H1 (cell line): ENCODE results near the gene ZNF513. TPM values are rescaled to one million over a fixed set of nuclear protein-coding genes. Genes with fewer than 3 reads are reported as not detected.

Experiments used
- CTCF ChIA-PET: fragments of 300-600 bp; sonication (Branson Sonifier 250); formaldehyde crosslinking; loops from one replicate; lab custom pipeline; 2021; ENCODE audit not compliant: partially characterized antibody; lab: Charles Lee
- POLR2A ChIA-PET: fragments of 300-600 bp; sonication (Branson Sonifier 250); formaldehyde crosslinking; loops from one replicate; lab custom pipeline; 2021; ENCODE audit warnings: inconsistent platforms; ENCODE audit not compliant: partially characterized antibody; lab: Charles Lee
- DNase-seq, 2 experiments: peaks; one replicate each; pipeline versions ENCODE4 v3.0.0 to v3.0.0-alpha.2; 2010 to 2022; ENCODE audit warnings: low spot score in 2 of 2, low read depth in 1 of 2, mixed read lengths in 1 of 2
- FAIRE-seq: peaks from 2 replicates; lab custom pipeline; 2011; peaks lifted over from hg19 to GRCh38; lab: Jason Lieb, UNC
- H2AFZ ChIP-seq: 2 replicates; pipeline ENCODE4 v1.8.1; 2012; ENCODE audit warnings: low read length, inconsistent platforms
- H2AK5ac ChIP-seq: 2 replicates; pipeline ENCODE4 v1.6.1; 2013; ENCODE audit warnings: low read depth, low read length
- H2BK120ac ChIP-seq: replicated peaks from 2 replicates; pipeline ENCODE3; 2013; ENCODE audit warnings: low read depth, low read length, inconsistent platforms
- H2BK12ac ChIP-seq: 2 replicates; pipeline ENCODE4 v1.6.1; 2013; ENCODE audit warnings: low read depth, low read length
- H2BK15ac ChIP-seq: 2 replicates; pipeline ENCODE4 v1.6.1; 2013; ENCODE audit warnings: low read length
- H2BK20ac ChIP-seq: 2 replicates; pipeline ENCODE4 v1.6.1; 2013; ENCODE audit warnings: low read length
- H2BK5ac ChIP-seq: 2 replicates; pipeline ENCODE4 v1.6.1; 2013; ENCODE audit warnings: low read depth, low read length
- H3K14ac ChIP-seq: 2 replicates; pipeline ENCODE4 v1.6.1; 2013; ENCODE audit warnings: inconsistent platforms; ENCODE audit not compliant: insufficient read length
- H3K18ac ChIP-seq: 2 replicates; pipeline ENCODE4 v1.6.1; 2013; ENCODE audit warnings: low read length; ENCODE audit errors: extremely low read depth
- H3K23ac ChIP-seq: 2 replicates; pipeline ENCODE4 v1.6.1; 2013; ENCODE audit warnings: inconsistent platforms; ENCODE audit not compliant: insufficient read length
- H3K23me2 ChIP-seq: 2 replicates; pipeline ENCODE4 v1.6.1; 2013; ENCODE audit warnings: low read depth, low read length
- H3K27ac ChIP-seq: 2 replicates; pipeline ENCODE4 v1.6.1; 2011; ENCODE audit warnings: low read depth, low read length, inconsistent platforms
- H3K27me3 ChIP-seq, 4 experiments: replicated peaks in 1 of 4; 1 replicate in 1 of 4; 2 replicates in 3 of 4; pipeline versions ENCODE4 v1.6.1 to v1.8.1; 2011 to 2013; ENCODE audit warnings: low read length in 3 of 4, mild to moderate bottlenecking in 3 of 4, inconsistent platforms in 2 of 4, mixed read lengths in 2 of 4, moderate library complexity in 1 of 4; ENCODE audit not compliant: control insufficient read depth in 3 of 4, insufficient read depth in 3 of 4; ENCODE audit errors: extremely low read depth in 1 of 4
- H3K36me3 ChIP-seq, 4 experiments: 2 replicates each; pipeline versions ENCODE4 v1.6.1 to v1.8.1; 2011 to 2013; ENCODE audit warnings: mild to moderate bottlenecking in 4 of 4, low read length in 3 of 4, moderate library complexity in 2 of 4, control low read depth in 1 of 4, inconsistent platforms in 1 of 4; ENCODE audit not compliant: insufficient read depth in 4 of 4, control insufficient read depth in 2 of 4
- H3K4ac ChIP-seq: replicated peaks from 2 replicates; pipeline ENCODE3; 2013; ENCODE audit warnings: low read length, low read depth, mixed read lengths, inconsistent platforms; ENCODE audit not compliant: insufficient read length
- H3K4me1 ChIP-seq, 4 experiments: replicated peaks in 1 of 4; 1 replicate in 1 of 4; 2 replicates in 3 of 4; pipeline versions ENCODE4 v1.6.1 to v1.8.1; 2011 to 2013; ENCODE audit warnings: low read length in 3 of 4, inconsistent platforms in 2 of 4, mixed read lengths in 1 of 4; ENCODE audit not compliant: insufficient read depth in 4 of 4, control insufficient read depth in 3 of 4
- H3K4me2 ChIP-seq, 2 experiments: 2 replicates each; pipeline versions ENCODE4 v1.6.1 to v1.8.1; 2011 to 2013; ENCODE audit warnings: low read depth in 2 of 2, low read length in 2 of 2, control low read depth in 1 of 2, inconsistent platforms in 1 of 2, mild to moderate bottlenecking in 1 of 2; ENCODE audit not compliant: insufficient read depth in 1 of 2
- H3K4me3 ChIP-seq, 4 experiments: fragments of 200-600, 300-600 bp in 1 of 4; sonication (generic), shearing (Covaris generic), sonication (Bioruptor Twin) in 1 of 4; 2 replicates each; pipeline versions ENCODE4 v1.5.1 to v1.8.1; 2011 to 2016; ENCODE audit warnings: low read length in 4 of 4, low read depth in 3 of 4, control low read depth in 2 of 4, inconsistent platforms in 2 of 4, mild to moderate bottlenecking in 2 of 4, mixed read lengths in 1 of 4, moderate library complexity in 1 of 4; ENCODE audit not compliant: insufficient read depth in 2 of 4; ENCODE audit errors: extremely low read depth in 1 of 4
- H3K56ac ChIP-seq: replicated peaks from 2 replicates; pipeline ENCODE3; 2013; ENCODE audit warnings: low read depth, mild to moderate bottlenecking, mixed read lengths, low read length, inconsistent platforms; ENCODE audit not compliant: insufficient read length
- H3K79me1 ChIP-seq: 2 replicates; pipeline ENCODE4 v1.6.1; 2013; ENCODE audit warnings: low read depth, low read length, control low read depth
- H3K79me2 ChIP-seq, 2 experiments: 2 replicates each; pipeline versions ENCODE4 v1.6.1 to v1.8.1; 2012 to 2013; ENCODE audit warnings: low read length in 2 of 2, mild to moderate bottlenecking in 2 of 2, inconsistent platforms in 1 of 2; ENCODE audit not compliant: insufficient read depth in 2 of 2, control insufficient read depth in 1 of 2
- H3K9ac ChIP-seq, 4 experiments: replicated peaks in 1 of 4; 1 replicate in 1 of 4; 2 replicates in 3 of 4; pipeline versions ENCODE4 v1.6.1 to v1.8.1; 2011 to 2013; ENCODE audit warnings: low read depth in 3 of 4, low read length in 3 of 4, control low read depth in 2 of 4, mild to moderate bottlenecking in 2 of 4, moderate library complexity in 2 of 4, inconsistent platforms in 1 of 4; ENCODE audit errors: extremely low read depth in 1 of 4
- H3K9me3 ChIP-seq, 2 experiments: 2 replicates each; pipeline versions ENCODE4 v1.6.1 to v1.8.1; 2012 to 2013; ENCODE audit warnings: mild to moderate bottlenecking in 2 of 2, moderate library complexity in 2 of 2, control low read depth in 1 of 2, inconsistent platforms in 1 of 2, low read depth in 1 of 2, low read length in 1 of 2, mixed read lengths in 1 of 2; ENCODE audit not compliant: insufficient read depth in 2 of 2
- H4K20me1 ChIP-seq, 2 experiments: replicated peaks in 1 of 2; 2 replicates each; pipeline versions ENCODE3 to v1.8.1; 2011 to 2013; ENCODE audit warnings: inconsistent platforms in 2 of 2, low read length in 2 of 2, mild to moderate bottlenecking in 1 of 2; ENCODE audit not compliant: insufficient read depth in 2 of 2, control insufficient read depth in 1 of 2
- H4K5ac ChIP-seq: 2 replicates; pipeline ENCODE4 v1.6.1; 2013; ENCODE audit warnings: low read length, low read depth, mixed read lengths, inconsistent platforms; ENCODE audit not compliant: insufficient read length
- H4K8ac ChIP-seq: 2 replicates; pipeline ENCODE4 v1.8.0; 2013; ENCODE audit warnings: mild to moderate bottlenecking, moderate library complexity, low read length, inconsistent platforms; ENCODE audit not compliant: insufficient read depth; ENCODE audit errors: extremely low read depth
- H4K91ac ChIP-seq: replicated peaks from 2 replicates; pipeline ENCODE3; 2013; ENCODE audit warnings: low read length, mixed read lengths, inconsistent platforms; ENCODE audit not compliant: insufficient read length
- CBX8 ChIP-seq: fragments of 300-800, 300-1000 bp; sonication (generic); IDR thresholded peaks from 2 replicates; pipeline ENCODE4 v1.7.1; 2016; ENCODE audit warnings: low read depth, low read length, borderline replicate concordance
- CHD2 ChIP-seq: IDR thresholded peaks from 2 replicates; pipeline ENCODE4 v1.6.1; 2012; ENCODE audit warnings: low read length, improper control_type of control experiment
- CREB1 ChIP-seq: IDR thresholded peaks from 2 replicates; pipeline ENCODE4 v1.6.1; 2012; ENCODE audit warnings: inconsistent platforms
- HDAC6 ChIP-seq: IDR thresholded peaks from one replicate; pipeline ENCODE4 v1.7.1; 2012; ENCODE audit warnings: low read depth, mild to moderate bottlenecking, inconsistent platforms, low read length, moderate library complexity
- RXRA ChIP-seq: IDR thresholded peaks from 2 replicates; pipeline ENCODE4 v1.6.1; 2011; ENCODE audit warnings: low read depth, mild to moderate bottlenecking, low read length, moderate library complexity; ENCODE audit not compliant: insufficient read depth
- SIN3A ChIP-seq, 2 experiments: IDR thresholded peaks in 1 of 2; conservative IDR thresholded peaks in 1 of 2; 2 replicates each; pipeline ENCODE4 v1.6.1; 2011 to 2012; ENCODE audit warnings: low read length in 2 of 2, improper control_type of control experiment in 1 of 2, low read depth in 1 of 2, mild to moderate bottlenecking in 1 of 2
- SRF ChIP-seq: IDR thresholded peaks from 2 replicates; pipeline ENCODE4 v1.6.1; 2011; ENCODE audit warnings: mild to moderate bottlenecking, low read depth, low read length, moderate library complexity
- TAF7 ChIP-seq: optimal IDR thresholded peaks from 2 replicates; pipeline ENCODE3; 2011; ENCODE audit warnings: low read depth, mild to moderate bottlenecking, inconsistent platforms, low read length, moderate library complexity, borderline replicate concordance
- YY1 ChIP-seq: IDR thresholded peaks from 2 replicates; pipeline ENCODE4 v1.6.1; 2011; ENCODE audit warnings: low read depth, mild to moderate bottlenecking, low read length
- WGBS, 2 experiments: shearing (Covaris generic) in 1 of 2; methylation state at CpG; one replicate each; pipeline versions ENCODE4 v1.1.6 to v1.1.7; 2013 to 2015; ENCODE audit warnings: low lambda C conversion rate in 2 of 2, mixed read lengths in 2 of 2, inconsistent platforms in 1 of 2, low coverage in 1 of 2, missing lambda C conversion rate in 1 of 2; ENCODE audit not compliant: insufficient replicate concordance in 2 of 2, insufficient coverage in 1 of 2, insufficient read length in 1 of 2; ENCODE audit errors: extremely low coverage in 1 of 2, missing lambda C conversion rate in 1 of 2; 5-methylcytosine and 5-hydroxymethylcytosine counted together
- polyA plus RNA-seq, 7 experiments: library from polyadenylated mRNA; depleted of rRNA in 3 of 7; stranded (reverse) in 5 of 7; unstranded in 2 of 7; fragments of >200 nt in 5 of 7; fragments of 200-250 nt in 2 of 7; gene quantifications; 1 replicate in 5 of 7; 2 replicates in 1 of 7; 4 replicates in 1 of 7; pipeline versions ENCODE4 v1.2.1 to v1.2.3, GENCODE V29; 2011 to 2013; ENCODE audit warnings: missing spikeins in 2 of 7, mixed read lengths in 2 of 7
- total RNA-seq: library from RNA; stranded (reverse); fragmentation: NEBNext Ultra II Directional; extraction: Animal tissue kit (Norgen Biotek cat#: 25700); gene quantifications from 2 replicates; pipeline ENCODE4 v1.2.1, GENCODE V29; 2021
- TF ChIP-seq, protein P1 (sequence below): IDR thresholded peaks from 2 replicates; pipeline ENCODE4 v1.6.1; 2011; ENCODE audit warnings: low read length, improper control_type of control experiment
- TF ChIP-seq, protein P2 (sequence below), 3 experiments: IDR thresholded peaks; 1 replicate in 2 of 3; 2 replicates in 1 of 3; pipeline versions ENCODE4 v1.5.1 to v1.6.1; 2011; ENCODE audit warnings: low read length in 3 of 3, mild to moderate bottlenecking in 3 of 3, inconsistent platforms in 2 of 3, low read depth in 1 of 3, moderate library complexity in 1 of 3; ENCODE audit not compliant: insufficient read depth in 1 of 3; ENCODE audit errors: control extremely low read depth in 1 of 3

ZNF513 gene
- total and polyA plus RNA-seq, 2 of the 8 experiments (the other 6 are each of a cell fraction or from before 2014, with no cell fraction given): 17.3 to 29.5 TPM

DNA sequence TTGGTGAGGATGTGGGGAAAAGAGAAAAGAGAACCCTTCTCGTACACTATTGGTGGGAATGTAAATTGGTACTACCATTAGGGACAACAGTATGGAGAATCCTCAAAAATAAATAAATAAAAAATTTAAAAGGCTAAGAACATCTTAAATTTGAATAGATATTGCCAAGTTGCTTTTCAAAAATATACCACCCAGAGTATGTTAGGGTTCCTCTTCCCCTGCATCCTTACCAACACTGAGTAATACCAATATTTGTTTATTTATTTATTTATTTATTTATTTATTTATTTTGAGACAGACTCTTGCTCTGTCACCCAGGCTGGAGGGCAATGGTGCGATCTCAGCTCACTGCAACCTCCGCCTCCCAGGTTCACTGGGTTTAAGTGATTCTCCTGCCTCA is 42.4 kb upstream of the ZNF513 start:
- no peak overlapping the region for H3K4me2 ChIP-seq
- no peak for DNase-seq
- no peak overlapping the region for H3K4ac ChIP-seq
- no peak overlapping the region for H3K18ac ChIP-seq
- no peak overlapping the region for H2BK12ac ChIP-seq
- ChIA-PET POLR2A (no interaction called here), CTCF (no interaction called here)
- H4K5ac ChIP-seq: no peak overlapping the region
- H2AFZ ChIP-seq: no peak overlapping the region
- no peak for FAIRE-seq
- no peak overlapping the region for H3K14ac ChIP-seq
- no peak overlapping the region for H3K4me3 ChIP-seq
- H2BK15ac ChIP-seq: no peak overlapping the region
- no peak overlapping the region for H2BK120ac ChIP-seq
- H3K23me2 ChIP-seq: peaks cover 2% of the 10 kb centered on the region; the same call in 1 of the 2 replicates
- no peaks in the 10 kb centered on the region for H3K36me3 ChIP-seq
- H4K91ac ChIP-seq: no peak overlapping the region
- no peak overlapping the region for H3K27ac ChIP-seq
- no peak overlapping the region for H3K56ac ChIP-seq
- H4K8ac ChIP-seq: no peak overlapping the region
- no peaks in the 10 kb centered on the region for H3K27me3 ChIP-seq
- no peak overlapping the region for H2BK20ac ChIP-seq
- no peaks in the 10 kb centered on the region for H3K4me1 ChIP-seq
- no peaks in the 10 kb centered on the region for H3K9me3 ChIP-seq
- no peaks in the 10 kb centered on the region for H3K79me1 ChIP-seq
- H3K9ac ChIP-seq: no peak overlapping the region
- H2AK5ac ChIP-seq: no peak overlapping the region
- H3K79me2 ChIP-seq: no peaks in the 10 kb centered on the region
- 90% methylated on average over 3 of the region's 3 CpGs; no CpG with 5 or more reads in 1 of the 2 experiments for WGBS, 2 experiments
- H2BK5ac ChIP-seq: no peak overlapping the region
- H4K20me1 ChIP-seq: no peaks in the 10 kb centered on the region
- H3K23ac ChIP-seq: no peak overlapping the region
- TF ChIP-seq RXRA (no peak), SRF (no peak), CBX8 (no peak), SIN3A (conservative IDR thresholded peaks at IDR 0.05 in 1 of 2, IDR thresholded peaks at IDR 0.05 in 1 of 2; ENCODE audit: low read depth in 1 of 2, low read length in 2 of 2) (no peak), HDAC6 (no peak), CHD2 (no peak), YY1 (no peak), TAF7 (no peak), CREB1 (no peak)
- TF ChIP-seq, protein P1, sequence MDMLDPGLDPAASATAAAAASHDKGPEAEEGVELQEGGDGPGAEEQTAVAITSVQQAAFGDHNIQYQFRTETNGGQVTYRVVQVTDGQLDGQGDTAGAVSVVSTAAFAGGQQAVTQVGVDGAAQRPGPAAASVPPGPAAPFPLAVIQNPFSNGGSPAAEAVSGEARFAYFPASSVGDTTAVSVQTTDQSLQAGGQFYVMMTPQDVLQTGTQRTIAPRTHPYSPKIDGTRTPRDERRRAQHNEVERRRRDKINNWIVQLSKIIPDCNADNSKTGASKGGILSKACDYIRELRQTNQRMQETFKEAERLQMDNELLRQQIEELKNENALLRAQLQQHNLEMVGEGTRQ: no peak
- TF ChIP-seq, protein P2, sequence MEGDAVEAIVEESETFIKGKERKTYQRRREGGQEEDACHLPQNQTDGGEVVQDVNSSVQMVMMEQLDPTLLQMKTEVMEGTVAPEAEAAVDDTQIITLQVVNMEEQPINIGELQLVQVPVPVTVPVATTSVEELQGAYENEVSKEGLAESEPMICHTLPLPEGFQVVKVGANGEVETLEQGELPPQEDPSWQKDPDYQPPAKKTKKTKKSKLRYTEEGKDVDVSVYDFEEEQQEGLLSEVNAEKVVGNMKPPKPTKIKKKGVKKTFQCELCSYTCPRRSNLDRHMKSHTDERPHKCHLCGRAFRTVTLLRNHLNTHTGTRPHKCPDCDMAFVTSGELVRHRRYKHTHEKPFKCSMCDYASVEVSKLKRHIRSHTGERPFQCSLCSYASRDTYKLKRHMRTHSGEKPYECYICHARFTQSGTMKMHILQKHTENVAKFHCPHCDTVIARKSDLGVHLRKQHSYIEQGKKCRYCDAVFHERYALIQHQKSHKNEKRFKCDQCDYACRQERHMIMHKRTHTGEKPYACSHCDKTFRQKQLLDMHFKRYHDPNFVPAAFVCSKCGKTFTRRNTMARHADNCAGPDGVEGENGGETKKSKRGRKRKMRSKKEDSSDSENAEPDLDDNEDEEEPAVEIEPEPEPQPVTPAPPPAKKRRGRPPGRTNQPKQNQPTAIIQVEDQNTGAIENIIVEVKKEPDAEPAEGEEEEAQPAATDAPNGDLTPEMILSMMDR (IDR thresholded peaks at IDR 0.05; ENCODE audit: control extremely low read depth in 1 of 3, insufficient read depth in 1 of 3, low read depth in 1 of 3, low read length in 3 of 3): no peak
